Kidney epithelial cell (primary cell): ENCODE measurements around the gene BTBD3. TPM values are rescaled to one million over a fixed set of nuclear protein-coding genes. Genes with fewer than 3 reads are reported as not detected.

Experiments
- DNase-seq: peaks from one replicate; pipeline ENCODE4 v3.0.0-alpha.2; 2010; ENCODE audit warnings: low read depth
- H3K27me3 ChIP-seq: 2 replicates; pipeline ENCODE4 v1.6.0; 2011; ENCODE audit warnings: low read length; ENCODE audit not compliant: control insufficient read depth, insufficient read depth
- H3K36me3 ChIP-seq: 2 replicates; pipeline ENCODE4 v1.5.1; 2011; ENCODE audit warnings: low read length; ENCODE audit not compliant: control insufficient read depth, insufficient read depth
- H3K4me3 ChIP-seq: 2 replicates; pipeline ENCODE4 v1.5.1; 2011; ENCODE audit warnings: low read depth, mild to moderate bottlenecking, control low read depth, low read length
- CTCF ChIP-seq: IDR thresholded peaks from 2 replicates; pipeline ENCODE4 v1.5.1; 2011; ENCODE audit warnings: mild to moderate bottlenecking, moderate library complexity, low read length, control low read depth, inconsistent platforms; ENCODE audit not compliant: insufficient read depth, poor library complexity, severe bottlenecking
- total RNA-seq: library from RNA; depleted of rRNA; stranded (reverse); fragments of >200 nt; gene quantifications from 2 replicates; pipeline ENCODE4 v1.2.3, GENCODE V29; 2015

The BTBD3 gene
- 31.6 and 39.8 TPM in 2 replicates for total RNA-seq

- H3K4me3 ChIP-seq, result no peak within 1 kb of the TSS
- no peaks in the 10 kb centered on the region for H3K27me3 ChIP-seq
- no peak for TF ChIP-seq CTCF
- DNase-seq, result no peak
- peaks cover 1% of the 10 kb centered on the region for H3K36me3 ChIP-seq
Measured at GRCh38 chr20:11917663-11918062, at the start of gene BTBD3. TSS of gene BTBD3 (plus strand) at chr20:11917893. CDS start at chr20:11918276, 383 bp downstream.

- Histone ChIP-seq H3K36me3 (no peaks in the 10 kb centered on the region), H3K27me3 (no peaks in the 10 kb centered on the region), H3K4me3 (no peak overlapping the region)
- DNase-seq, result no peak
- TF ChIP-seq CTCF, result no peak
Measured at GRCh38 chr20:11869641-11870040, 48.1 kb upstream of the BTBD3 start.

- Histone ChIP-seq H3K36me3 (no peaks in the 10 kb centered on the region), H3K27me3 (no peaks in the 10 kb centered on the region), H3K4me3 (no peak overlapping the region)
- no peak for TF ChIP-seq CTCF
- no peak for DNase-seq
Measured at GRCh38 chr20:11870411-11870810, 47.3 kb upstream of the BTBD3 start.

GRCh38 chr20:11876555-11876954, 41.1 kb upstream of the BTBD3 start:
- no peak for DNase-seq
- no peaks in the 10 kb centered on the region for H3K36me3 ChIP-seq
- H3K27me3 ChIP-seq, result no peaks in the 10 kb centered on the region
- no peak overlapping the region for H3K4me3 ChIP-seq
- TF ChIP-seq CTCF, result no peak

DNA sequence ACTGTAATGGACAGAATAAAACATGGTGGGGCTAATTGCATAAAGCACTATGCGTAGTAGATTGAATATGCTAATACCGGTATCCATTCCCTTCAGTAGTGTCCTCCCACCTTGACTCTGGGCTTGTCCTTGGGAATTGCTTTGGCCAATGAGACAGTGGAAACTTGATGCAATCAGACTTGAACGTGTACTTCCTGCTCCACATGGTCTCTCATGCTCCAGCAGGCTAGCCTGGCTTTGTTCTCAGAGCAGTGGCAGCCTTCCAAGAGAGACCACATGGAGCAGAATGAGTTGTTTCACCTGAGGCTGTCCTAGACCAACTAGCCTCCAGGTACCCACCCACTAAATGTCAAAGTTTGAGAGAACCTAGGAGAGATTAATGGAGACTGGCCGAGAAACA, 37.0 kb upstream of the BTBD3 start:
- Histone ChIP-seq H3K4me3 (no peak overlapping the region), H3K27me3 (no peaks in the 10 kb centered on the region), H3K36me3 (no peaks in the 10 kb centered on the region)
- DNase-seq, result no peak
- no peak for TF ChIP-seq CTCF

DNA sequence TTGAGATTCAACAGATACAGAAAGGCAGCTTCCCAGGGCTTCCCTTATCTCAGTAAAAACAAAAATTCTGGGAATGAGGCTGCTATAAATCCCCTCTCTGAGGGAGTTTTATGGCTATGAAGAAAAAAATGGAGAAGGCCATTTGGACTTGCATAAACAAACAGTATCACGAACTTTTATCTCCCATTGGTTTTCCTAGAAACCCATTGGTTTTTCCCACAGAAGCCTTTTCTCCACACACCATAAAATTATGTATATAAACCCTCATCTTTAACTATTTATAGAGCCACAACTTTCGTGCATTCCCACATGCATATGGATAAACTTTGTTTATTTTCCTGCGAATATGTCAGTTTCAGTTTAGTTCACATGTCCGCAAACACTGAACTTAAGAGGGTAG, 36.2 kb upstream of the BTBD3 start:
- Histone ChIP-seq H3K4me3 (no peak overlapping the region), H3K36me3 (no peaks in the 10 kb centered on the region), H3K27me3 (no peaks in the 10 kb centered on the region)
- no peak for DNase-seq
- no peak for TF ChIP-seq CTCF
